LNCaP clone FGC (cell line): ENCODE data around the gene BACH1.
A peak's percentile ranks its signal among the peaks of the same experiment; 100 is the strongest.
"Not testable (repeated sequence)": the region's sequence is repeated elsewhere in the genome, so short reads cannot be mapped to it uniquely, and the experiment has no call there.

Experiments
- DNase-seq: peaks from one replicate; pipeline ENCODE4 v3.0.0-alpha.2; 2011; ENCODE audit warnings: low read depth
- H3K4me3 ChIP-seq: 2 replicates; pipeline ENCODE4 v1.5.1; 2011; ENCODE audit warnings: mild to moderate bottlenecking, low read depth, low read length, control low read depth
- CTCF ChIP-seq: IDR thresholded peaks from 2 replicates; pipeline ENCODE4 v1.5.1; 2012; ENCODE audit warnings: mild to moderate bottlenecking; ENCODE audit not compliant: control insufficient read depth, insufficient read depth; ENCODE audit errors: extremely low read depth

BACH1 gene

DNA sequence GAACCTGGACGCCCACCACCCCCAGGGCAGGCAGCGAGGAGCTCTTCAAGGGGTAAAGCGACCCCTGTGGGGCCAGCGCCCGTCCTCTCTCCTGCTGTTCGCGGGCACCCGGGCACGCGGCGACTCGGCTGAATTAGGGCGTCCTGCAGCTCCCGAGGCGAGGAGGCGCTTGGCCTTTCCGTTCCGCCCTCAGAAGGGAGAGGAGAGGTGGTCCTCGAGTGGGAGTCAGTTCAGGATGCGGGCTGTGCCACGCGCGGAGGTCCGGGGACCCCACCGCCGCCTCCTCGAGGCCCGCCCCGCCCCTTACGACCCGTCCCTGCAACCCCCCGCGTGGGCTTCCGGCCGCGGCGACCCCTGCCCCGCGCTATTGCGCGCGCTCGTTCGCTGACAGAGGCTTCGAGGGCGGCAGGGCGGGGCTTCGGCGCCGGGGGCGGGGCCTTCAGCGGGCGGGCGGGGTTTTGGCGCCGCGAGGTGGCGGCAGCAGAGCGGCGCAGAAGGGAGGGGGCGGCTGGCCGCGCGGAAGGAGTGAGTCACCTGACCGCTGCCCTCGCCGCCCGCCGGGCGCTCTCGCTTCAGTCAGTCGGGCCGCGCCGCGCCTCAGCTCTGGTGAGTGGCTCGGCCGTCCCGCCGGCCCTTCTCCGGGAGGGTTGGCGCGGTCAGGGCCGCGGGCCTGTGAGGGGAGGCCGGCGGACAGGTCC is at the start of gene BACH1:
Gene BACH1 (plus strand): TSS at position 575 of the 698 bp plus-strand sequence. CDS start 22,359 bp downstream, outside the sequence.
- peak; percentile 58 for DNase-seq
- peak within 1 kb of the TSS; percentile 80 for H3K4me3 ChIP-seq
- peak; percentile 41; the same call in 1 of the 2 replicates for TF ChIP-seq CTCF

GRCh38 chr21:29249289-29249688 is 49.4 kb upstream of the BACH1 start:
- not testable (repeated sequence) for H3K4me3 ChIP-seq, DNase-seq

DNA sequence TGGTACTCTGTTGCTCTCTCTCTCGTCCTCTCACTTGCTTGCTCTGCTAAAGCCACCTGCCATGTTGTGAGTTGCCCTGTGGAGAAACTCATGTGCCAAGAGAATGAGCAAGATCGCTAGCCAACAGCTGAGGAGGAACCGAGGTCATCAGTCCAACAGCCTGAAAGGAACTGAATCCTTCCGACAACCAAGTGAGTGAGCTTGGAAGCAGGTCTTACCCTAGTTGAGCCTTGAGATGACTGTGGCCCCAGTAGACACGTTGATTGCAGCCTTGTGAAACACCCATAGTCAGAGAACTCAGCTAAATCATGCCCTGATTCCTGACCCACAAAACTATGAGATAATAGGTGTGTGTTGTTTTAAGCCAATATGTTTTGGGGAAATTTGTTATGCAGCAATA is 48.1 kb upstream of the BACH1 start:
- TF ChIP-seq CTCF, result no peak
- no peak overlapping the region for H3K4me3 ChIP-seq
- no peak for DNase-seq

- H3K4me3 ChIP-seq, DNase-seq: not testable (repeated sequence)
These were observed 44.9 kb upstream of the BACH1 start for GRCh38 chr21:29253861-29254260.

DNA sequence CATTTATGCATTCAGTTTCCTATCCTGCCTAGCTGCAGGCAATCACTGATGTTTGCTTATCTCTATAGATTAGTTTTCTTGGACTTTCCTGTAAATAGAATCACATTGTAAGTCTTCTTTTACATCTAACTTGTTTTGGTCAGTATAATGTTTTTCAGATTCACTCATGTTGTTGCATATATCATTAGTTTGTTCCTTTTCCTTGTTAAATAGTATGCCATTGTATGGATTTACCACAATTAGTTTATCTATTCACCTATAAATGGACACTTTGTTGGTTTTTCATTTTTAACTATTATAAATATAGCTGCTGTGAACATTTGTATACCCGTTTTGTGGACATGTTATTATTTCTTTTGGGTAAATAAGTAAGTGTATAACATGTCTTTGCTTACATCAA is 44.2 kb upstream of the BACH1 start:
- TF ChIP-seq CTCF, result no peak
- DNase-seq, result no peak
- H3K4me3 ChIP-seq, result no peak overlapping the region

- DNase-seq, result no peak
- no peak for TF ChIP-seq CTCF
- H3K4me3 ChIP-seq, result no peak overlapping the region
These were observed 42.4 kb upstream of the BACH1 start for GRCh38 chr21:29256126-29256910.

DNA sequence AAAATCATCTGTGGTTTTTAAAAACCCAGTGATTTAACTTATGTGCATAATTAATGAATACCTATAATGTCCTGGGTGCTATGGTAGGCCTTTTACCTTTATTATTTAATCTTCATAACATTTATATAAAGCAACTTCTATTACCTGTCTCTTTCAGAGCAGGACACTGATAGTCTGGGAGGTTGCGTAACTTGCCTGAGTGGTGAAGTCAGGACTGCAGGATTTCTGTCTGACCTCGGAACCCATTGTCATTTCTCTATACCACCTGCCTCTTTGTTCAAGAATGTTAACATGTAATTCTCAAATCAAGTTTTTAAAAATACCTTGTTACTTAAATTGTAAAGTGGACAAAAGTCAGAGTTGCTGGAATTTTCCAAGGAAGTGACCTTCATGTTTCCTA is 41.0 kb upstream of the BACH1 start:
- no peak for TF ChIP-seq CTCF
- no peak overlapping the region for H3K4me3 ChIP-seq
- no peak for DNase-seq
